GM19035 (cell line): ENCODE data around the gene CRTAP.
"Not testable (repeated sequence)": the region's sequence is repeated elsewhere in the genome, so short reads cannot be mapped to it uniquely, and the experiment has no call there.

ENCODE experiments used
- ATAC-seq: cut with Tn5 transposase; IDR thresholded peaks from one replicate; pipeline ENCODE4 v1.9.1; 2021; ENCODE audit not compliant: unreplicated experiment

CRTAP gene

GRCh38 chr3:33099109-33099645, 14.6 kb upstream of the CRTAP start:
- no peak for ATAC-seq

DNA sequence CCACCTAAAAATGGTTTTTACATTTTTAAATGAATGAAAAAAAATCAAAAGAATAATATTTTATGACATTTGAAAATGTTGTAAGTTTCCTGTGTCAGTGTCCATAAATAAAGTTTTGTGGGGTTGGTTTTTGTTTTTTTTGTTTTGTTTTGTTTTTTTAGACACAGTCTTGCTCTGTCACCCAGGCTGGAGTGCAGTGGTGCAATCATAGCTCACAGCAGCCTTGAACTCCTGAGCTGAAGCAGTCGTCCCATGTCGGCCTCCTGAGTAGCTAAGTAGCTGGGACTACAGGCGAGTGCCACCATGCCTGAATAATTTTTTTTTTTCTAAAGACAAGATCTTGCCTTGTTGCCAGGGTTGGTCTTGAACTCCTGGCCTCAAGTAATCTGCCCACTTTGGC, 14.1 kb upstream of the CRTAP start:
- no peak for ATAC-seq

GRCh38 chr3:33100229-33100628, 13.6 kb upstream of the CRTAP start:
- no peak for ATAC-seq

GRCh38 chr3:33103034-33103433, 10.8 kb upstream of the CRTAP start:
- ATAC-seq: no peak

- ATAC-seq: no peak
These were observed 10.3 kb upstream of the CRTAP start for GRCh38 chr3:33103480-33103879.

DNA sequence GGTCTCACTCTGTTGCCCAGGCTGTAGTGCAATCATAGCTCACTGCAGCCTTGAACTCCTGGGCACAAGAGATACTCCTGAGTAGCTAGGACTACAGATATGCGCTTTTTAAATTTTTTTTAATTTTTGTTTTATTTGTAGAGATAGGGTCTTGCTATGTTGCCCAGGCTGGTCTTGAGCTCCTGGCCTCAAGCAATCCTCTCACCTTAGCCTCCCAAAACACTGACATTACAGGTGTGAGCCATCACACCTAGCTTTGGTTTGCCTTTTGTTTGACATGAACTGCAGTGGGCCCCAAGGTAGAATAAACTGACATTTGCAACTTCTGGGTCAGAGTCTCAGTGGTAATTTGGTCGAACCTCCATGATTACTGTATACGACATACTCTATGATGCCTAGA, 9.0 kb upstream of the CRTAP start:
- no peak for ATAC-seq

DNA sequence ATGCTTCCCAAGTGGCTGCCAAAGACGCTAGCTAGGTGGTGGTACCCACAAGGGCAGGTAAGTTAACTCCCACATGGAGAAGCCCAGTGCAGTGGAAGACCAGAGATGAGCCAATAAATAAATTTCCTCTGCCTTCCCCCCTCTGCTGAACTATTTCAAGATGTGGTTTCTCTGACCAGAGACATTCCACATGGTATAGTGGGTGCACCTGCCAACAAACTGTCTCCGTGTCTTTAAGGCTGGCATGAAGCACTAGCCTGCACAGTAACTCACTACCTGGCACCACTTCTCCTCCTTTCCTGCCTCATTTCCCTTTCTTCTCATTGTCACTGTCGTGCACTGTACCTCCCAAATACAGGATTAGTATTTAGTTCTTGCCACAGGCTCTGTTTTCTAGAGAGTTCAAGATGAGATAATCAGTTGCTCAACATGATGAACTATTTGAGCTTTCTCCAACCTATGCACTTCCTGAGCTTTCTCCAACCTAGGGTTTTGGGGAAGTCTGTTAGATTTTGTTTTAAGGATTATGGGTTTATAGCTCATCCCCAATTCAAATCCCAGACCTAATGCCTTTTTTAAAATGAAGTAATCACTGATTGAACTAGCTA, 8.4 kb upstream of the CRTAP start:
- no peak for ATAC-seq

DNA sequence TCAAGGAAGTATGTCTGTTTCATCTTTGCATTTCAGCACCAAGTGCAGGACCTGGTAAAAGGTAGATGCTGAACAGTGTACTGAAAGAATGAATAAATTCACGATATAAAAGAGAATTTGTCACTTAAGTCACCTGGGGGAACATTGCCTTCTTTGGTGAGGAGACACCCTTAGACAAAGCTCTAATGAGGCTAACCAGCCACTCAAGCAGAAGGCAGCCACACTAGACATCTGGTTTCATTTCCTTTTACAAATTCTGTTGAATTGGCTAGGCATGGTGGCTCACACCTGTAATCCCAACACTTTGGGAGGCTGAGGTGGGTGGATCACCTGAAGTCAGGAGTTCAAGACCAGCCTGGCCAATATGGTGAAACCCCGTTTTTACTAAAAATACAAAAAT, 7.0 kb upstream of the CRTAP start:
- not testable (repeated sequence) for ATAC-seq

- peak; percentile 32 for ATAC-seq
These were observed 2.2 kb upstream of the CRTAP start for GRCh38 chr3:33111581-33111980.

DNA sequence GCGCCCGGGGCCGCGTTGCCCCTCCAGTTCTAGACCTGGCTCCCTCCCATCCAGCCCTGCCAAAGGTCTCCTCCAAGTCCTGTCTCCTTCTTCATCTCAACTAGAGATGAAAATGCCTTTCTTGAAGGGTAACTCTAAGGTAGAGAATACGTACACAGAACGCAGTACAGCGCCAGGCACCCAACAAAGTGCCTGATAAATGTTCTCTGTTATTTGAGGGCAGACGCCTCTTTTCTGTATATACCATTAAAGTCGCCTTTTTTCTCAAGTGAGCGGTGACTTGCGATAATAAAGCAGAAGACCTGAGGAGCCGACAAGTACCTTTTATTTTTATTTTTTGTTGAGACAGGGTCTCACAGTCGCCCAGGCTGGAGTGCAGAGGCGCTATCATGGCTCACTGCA, 809 bp downstream of the CRTAP start:
- no peak for ATAC-seq

- no peak for ATAC-seq
These were observed 1.4 kb downstream of the CRTAP start for GRCh38 chr3:33115024-33115768.

- no peak for ATAC-seq
These were observed 3.6 kb downstream of the CRTAP start for GRCh38 chr3:33117461-33117860.

DNA sequence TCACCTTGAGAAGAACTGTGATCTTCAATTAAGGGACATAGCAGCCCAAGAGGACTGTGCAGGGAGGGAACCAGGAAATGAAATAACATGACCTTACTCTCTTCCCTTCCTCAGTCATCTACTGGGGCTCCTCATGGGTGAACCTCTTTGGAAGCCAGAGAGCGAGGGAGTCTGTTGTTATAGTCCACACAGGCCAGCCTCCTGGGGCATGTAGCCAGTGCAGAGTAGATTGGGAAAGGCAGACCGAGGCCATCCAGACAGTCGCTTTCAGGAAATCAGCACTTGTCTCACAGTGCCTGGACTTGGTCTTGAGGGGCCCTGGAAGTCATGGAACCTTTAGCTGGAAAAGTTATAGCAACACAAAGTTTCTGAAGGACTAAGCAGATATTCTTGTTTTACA, 6.1 kb downstream of the CRTAP start:
- no peak for ATAC-seq

GRCh38 chr3:33122991-33123390, 9.2 kb downstream of the CRTAP start:
- no peak for ATAC-seq

DNA sequence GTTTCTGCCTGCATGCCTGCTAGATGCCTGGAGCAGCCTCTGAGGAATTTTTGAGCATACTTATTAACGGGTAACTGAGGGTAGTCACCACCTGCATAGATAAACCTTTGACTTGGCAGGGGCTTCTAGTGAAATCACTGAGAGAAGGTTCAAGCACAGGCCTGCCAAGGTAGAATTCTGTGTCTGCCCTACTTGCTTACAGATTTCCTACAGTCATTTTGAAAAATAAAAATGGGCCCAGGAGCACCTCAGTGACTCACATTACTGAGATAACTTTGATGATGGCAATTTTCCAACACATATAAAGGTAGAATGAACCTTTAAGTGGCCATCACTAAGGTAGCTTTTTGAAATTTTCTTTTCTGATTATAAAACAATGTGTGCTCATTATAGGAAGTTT, 10.8 kb downstream of the CRTAP start:
- ATAC-seq: no peak

DNA sequence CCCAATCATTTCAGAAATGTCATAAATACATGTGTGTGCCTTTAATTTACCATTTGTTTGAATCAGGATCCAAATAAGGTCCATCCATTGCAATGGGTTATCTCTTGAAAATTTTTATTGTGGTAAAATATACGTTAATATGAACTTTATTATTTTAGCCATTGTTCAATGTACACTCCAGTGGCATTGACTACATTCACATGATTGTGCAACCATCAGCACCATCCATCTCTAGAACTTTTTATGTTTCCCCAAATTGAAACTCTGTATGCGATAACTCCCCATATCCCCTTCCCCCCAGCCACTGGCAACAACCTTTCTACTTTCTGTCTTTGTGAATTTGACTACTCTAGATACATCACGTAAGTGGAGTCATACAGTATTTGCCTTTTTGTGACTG, 12.0 kb downstream of the CRTAP start:
- no peak for ATAC-seq

- no peak for ATAC-seq
These were observed 14.9 kb downstream of the CRTAP start for GRCh38 chr3:33128706-33129105.

DNA sequence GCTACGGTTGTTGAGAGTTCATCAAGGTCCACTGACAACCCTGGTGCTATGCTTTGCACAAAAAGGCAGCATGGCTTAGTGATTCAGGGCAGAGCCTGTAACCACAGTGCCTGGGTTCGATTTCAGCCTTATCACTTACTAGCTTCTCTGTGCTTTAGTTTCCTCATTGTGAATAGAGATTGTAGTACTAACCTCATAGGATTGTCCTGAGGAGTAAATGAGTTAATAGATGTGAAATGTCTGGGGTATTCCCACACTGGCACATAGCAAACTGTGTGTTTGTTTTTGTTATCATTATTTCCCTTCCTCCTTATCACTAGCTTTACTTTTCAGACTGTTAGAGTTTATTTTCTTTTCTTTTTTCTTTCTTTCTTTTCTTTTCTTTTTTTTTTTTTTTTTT, 16.3 kb downstream of the CRTAP start:
- ATAC-seq: no peak

- peak; percentile 87 for ATAC-seq
These were observed 17.7 kb downstream of the CRTAP start for GRCh38 chr3:33131331-33132018.

DNA sequence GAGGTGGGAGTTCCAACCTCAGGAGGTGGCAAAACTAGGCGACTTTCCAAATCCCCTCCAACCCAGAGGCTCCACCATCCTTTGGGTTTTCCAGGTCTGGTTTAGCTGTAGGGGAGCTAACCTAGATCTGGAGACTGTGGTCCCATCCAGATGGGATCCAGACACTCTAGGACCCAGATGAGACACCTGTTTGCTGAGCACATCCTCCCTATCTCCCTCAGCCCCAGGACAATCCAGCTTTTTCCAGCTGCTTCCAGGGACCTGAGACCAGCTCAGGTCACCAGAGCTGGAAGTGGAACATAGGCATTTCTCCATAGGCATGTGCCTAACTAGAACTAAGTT, 18.2 kb downstream of the CRTAP start:
- peak; percentile 24 for ATAC-seq

- ATAC-seq: no peak
These were observed 20.3 kb downstream of the CRTAP start for GRCh38 chr3:33134026-33134625.

DNA sequence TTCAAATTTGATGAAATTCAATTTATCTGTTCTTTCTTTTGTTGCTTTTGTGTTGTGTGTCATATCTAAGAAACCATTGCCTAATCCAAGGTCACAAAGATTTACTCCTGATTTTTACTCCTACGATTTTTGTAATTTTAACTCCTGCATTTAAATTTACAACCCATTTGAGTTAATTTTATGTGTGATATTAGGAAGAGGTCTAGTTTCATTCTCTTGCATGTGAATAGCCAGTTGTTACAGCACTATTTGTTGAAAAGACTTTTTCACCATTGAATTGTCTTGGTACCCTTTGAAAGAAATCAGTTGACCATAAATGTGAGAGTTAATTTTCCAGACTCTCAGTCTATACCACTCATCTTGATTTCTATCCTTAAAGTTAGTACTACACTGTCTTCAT, 23.9 kb downstream of the CRTAP start:
- ATAC-seq: no peak
